ENCODE measurements around the gene TXNL4A.
A peak's percentile ranks its signal among the peaks of the same experiment; 100 is the strongest.
"Not testable (repeated sequence)": the region's sequence is repeated elsewhere in the genome, so short reads cannot be mapped to it uniquely, and the experiment has no call there.

Gene TXNL4A

DNA sequence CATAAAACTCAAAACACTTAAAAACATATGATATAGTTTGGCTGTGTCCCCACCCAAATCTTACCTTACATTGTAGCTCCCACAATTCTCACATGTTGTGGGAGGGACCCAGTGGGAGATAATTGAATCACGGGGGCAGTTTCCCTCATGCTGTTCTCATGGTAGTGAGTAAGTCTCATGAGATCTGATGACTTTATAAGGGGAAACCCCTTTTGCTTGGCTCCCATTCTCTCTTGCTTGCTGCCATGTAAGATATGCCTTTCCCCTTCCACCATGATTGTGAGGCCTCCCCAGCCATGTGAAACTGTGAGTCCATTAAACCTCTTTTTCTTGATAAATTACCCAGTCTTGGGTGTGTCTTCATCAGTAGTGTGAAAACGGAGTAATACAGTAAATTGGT is 11.3 kb upstream of the TXNL4A start:
- DNase-seq (ENCODE audit: low read depth in 2 of 2) = not testable (repeated sequence)

DNA sequence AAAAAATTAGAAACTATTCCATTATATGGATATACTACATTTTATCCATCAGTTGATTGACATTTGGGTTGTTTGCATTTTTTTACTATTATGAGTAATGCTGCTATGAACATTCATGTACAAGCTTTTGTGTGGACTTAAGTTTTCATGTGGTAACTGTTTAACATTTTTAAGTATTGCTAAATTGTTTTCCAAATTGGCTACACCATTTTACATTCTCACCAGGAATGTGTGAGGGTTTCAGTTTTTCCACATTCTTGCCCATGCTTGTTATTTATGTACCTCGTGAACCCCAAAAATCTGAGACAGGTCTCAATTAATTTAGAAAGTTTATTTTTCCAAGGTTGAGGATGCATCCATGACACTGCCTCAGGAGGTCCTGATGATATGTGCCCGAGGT is 3.1 kb upstream of the TXNL4A start:
- no peak for DNase-seq (ENCODE audit: low read depth in 2 of 2)

DNA sequence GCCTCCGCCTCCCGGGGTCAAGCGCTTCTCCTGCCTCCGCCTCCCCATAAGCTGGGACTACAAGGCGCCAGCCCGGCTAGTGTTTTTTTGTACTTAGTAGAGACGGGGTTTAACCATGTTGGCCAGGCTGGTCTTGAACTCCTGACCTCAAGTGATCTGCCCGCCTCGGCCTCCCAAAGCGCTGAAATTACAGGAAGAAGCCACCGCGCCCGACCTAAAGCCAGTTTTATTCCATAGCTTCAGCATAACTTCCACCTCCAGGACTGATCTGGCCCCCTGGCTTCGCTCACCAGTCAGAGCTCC is 783 bp upstream of the TXNL4A start:
- DNase-seq (ENCODE audit: low read depth in 2 of 2) = no peak

DNA sequence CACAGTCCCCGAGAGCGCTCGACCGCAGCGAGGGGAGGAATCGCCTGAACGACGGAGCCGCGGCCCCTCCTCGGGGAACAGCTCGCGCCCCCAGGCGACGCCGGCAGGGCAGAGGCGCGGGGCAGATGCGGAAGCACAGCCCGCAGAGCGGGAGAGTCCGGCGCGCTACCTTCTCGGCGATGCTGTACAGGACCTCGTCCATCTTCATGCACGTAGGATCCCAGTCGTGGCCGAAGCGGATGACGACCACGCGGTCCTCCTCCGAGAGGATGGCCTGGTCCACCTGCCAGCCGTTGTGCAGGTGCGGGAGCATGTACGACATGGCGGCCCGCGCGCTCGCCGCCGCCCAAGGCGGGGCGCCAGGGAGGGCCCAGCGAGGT is 302 bp downstream of the TXNL4A start:
- peak; percentile 34 to 35 for DNase-seq (ENCODE audit: low read depth in 2 of 2)

DNA sequence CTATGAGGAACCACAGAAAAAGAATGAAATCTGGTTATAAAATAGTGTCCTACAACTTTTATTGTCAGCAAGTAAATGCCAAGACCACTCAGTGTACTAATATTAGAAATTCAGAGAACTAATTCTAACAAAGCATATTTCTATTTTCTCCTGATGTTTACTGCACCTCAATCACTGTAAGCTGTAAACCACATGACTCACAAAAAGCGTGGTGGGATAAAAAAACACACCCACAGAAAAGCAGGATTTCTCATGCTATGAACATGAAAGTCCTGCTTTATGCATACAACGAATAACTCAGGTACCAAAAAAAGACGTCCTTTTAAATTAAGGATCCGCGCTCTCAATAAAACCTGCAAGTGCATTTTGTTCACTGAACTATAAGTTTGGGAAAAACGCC is 797 bp downstream of the TXNL4A start:
- no peak for DNase-seq (ENCODE audit: low read depth in 2 of 2)

DNA sequence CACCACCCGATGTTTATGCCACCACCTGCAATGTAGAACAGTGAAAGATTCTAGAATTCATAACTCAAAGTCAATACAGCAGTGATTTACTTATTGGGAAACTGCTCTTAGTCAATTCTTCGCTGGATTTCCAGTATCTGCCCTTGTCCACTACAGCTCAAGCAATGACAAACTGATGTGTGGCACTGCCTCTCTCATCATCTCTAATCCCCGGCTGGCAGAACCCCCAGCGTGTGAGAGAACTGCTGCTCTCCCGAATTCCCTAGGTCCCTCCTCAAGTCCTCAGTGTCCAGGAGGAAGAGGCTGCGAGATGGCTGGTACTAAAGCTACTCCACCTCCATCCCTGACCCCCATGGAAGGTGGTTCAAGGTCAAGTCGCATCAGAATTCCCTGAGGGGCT is 1.6 kb downstream of the TXNL4A start:
- no peak for DNase-seq (ENCODE audit: low read depth in 2 of 2)

DNA sequence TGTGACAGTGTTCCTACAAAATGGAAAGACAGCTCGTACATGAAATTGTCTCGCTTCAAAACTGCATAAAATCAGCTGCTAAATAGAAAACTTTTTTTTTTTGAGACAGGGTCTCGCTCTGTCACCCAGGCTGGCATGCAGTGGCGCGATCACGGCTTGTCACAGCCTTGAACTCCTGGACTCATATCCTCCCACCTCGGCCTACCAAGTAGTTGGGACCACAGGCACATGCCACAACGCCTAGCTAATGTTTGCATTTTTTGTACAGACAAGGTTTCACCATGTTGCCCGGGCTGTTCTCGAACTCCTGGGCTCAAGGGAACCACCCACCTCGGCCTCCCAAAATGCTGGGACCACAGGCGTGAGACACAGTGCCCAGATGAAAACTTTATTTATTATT is 3.2 kb downstream of the TXNL4A start:
- DNase-seq (ENCODE audit: low read depth in 2 of 2) = no peak

DNA sequence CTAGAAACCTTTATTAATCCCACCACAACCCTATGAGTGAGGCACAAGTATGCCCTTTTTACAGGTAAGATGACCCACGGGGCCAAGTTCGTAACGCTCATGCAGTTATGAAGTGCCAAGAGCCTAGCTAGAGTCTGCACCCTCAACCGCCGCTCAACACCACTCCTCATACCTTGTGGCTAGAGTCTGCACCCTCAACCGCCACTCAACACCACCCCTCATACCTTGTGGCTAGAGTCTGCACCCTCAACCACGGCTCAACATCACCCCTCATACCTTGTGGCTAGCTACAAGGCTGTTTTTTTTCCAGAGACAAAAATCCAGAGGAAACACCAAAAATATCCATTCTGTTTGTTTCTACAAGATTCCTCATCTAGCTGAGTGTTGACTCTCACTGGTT is 4.6 kb downstream of the TXNL4A start:
- DNase-seq (ENCODE audit: low read depth in 2 of 2) = no peak

DNA sequence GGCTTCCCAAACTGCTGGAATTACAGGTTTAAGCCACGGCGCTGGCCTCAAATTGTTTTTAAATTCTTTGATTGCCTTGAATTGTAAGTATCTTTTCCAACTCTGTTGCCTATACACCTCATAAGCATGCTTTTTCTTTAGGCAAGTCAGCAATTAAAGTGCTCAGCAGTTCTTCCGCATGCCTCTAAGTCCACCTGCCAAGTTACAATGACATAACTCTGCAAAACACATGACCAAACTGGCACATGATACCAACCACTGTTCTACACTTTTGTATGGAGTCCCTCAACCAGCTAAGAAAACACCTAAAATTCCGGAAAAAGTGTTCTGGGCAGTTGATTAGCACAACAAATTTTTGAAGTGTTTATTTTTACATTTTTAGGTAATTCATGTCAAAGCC is 5.1 kb downstream of the TXNL4A start:
- DNase-seq (ENCODE audit: low read depth in 2 of 2) = no peak

DNA sequence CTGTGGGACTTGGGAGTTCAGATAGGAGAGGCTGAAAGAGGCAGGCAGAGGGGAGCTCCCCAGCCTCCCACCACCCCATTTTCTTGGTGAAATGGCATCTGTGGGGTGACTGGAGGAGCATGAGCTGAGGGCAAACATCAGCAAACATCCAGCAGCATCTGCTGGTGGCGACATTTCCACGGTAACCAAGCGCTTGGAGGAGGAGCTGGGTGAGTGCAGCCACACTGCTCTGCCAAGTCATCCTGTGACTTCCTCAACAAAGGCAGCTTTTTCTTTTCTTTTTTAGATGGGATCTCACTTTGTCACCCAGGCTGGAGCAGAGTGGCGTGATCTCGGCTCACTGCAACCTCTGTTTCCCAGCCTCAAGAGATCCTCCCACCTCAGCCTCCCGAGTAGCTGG is 5.6 kb downstream of the TXNL4A start:
- no peak for DNase-seq (ENCODE audit: low read depth in 2 of 2)

DNA sequence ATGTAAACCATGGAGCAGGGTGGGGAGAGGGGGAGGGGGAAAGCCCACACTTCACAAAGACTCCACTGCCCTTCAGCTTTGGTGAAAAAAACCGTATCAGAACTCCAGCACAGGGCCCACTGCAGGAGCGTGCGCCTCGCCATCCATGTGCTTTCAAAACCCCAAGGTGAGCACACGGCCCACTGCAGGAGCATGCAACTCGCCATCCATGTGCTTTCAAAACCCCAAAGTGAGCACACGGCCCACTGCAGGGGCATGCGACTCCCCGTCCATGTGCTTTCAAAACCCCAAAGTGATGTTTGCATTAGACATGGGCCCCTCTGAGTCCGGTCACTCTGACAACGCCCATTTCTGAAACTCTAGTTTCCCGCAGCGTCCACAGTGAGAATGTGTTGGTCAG is 7.8 kb downstream of the TXNL4A start:
- no peak for DNase-seq (ENCODE audit: low read depth in 2 of 2)

DNA sequence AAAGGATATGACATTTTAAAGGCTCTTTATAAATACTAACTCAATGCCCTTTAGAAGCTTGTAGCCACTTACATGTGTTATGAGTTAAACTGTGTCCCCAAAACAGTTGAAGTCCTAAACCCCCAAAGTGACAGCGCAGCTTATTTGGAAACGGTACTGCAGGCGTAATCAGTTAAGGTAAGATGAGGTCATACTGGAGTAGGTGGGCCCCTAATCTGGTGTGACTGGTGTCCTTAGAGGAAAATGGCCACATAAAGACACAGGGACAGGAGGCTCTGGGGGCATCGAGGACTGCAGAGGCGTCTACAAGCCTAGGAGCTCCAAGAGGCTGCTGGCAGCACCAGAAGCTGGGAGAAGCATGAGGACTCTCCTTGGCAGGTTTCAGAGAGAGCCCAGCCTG is 8.5 kb downstream of the TXNL4A start:
- DNase-seq (ENCODE audit: low read depth in 2 of 2) = no peak

DNA sequence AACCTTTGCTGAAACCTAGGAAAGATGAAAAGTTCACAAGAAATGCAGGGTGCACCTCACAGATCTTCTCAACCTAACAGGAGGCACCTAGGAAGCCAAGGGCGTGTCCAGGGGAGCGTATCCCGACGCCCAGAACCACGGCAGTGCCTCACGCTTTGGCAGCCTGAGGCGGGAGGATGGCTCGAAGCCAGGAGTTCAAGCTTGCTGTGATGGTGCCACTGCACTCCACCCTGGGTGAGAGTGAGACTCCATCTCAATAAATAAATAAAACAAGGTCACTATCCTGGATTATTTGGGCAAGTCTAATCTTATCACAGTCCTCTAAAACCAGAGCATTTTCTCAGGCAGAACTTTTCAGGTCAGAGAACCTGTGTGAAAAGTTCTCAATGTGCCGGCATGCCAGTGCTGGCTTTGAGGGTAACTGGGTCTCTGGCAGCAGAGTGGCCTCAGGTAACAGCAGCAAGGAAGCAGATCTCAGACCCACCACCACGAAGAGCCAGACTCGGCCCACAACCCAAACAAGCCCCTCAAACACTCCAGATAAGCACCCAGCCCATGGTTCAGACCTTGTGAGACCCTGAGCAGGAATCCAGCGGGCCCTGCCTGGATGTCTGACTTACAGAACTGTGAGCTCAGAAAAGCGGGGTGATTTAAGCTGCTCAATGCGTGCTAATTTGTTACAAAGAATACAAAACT is 12.2 kb downstream of the TXNL4A start:
- DNase-seq (ENCODE audit: low read depth in 2 of 2) = no peak

DNA sequence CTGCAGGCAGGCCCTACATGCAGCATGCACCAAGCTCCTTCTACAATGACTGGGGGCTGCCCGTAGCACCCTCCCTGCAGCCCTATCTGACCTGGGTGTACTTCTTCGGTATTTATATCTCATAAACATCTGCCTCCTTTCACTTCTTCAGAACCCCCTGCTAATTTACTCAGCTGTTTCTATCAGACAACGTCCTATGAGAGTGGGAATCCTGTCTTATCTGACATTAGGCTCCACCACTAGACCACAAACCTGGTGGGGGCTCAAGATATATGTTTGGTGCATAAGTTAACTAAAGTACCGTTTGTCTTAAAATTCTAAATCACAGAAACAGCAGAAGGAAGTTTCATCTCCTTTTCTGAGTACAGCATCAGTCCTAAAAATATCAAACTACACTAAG is 13.3 kb downstream of the TXNL4A start:
- no peak for DNase-seq (ENCODE audit: low read depth in 2 of 2)

DNA sequence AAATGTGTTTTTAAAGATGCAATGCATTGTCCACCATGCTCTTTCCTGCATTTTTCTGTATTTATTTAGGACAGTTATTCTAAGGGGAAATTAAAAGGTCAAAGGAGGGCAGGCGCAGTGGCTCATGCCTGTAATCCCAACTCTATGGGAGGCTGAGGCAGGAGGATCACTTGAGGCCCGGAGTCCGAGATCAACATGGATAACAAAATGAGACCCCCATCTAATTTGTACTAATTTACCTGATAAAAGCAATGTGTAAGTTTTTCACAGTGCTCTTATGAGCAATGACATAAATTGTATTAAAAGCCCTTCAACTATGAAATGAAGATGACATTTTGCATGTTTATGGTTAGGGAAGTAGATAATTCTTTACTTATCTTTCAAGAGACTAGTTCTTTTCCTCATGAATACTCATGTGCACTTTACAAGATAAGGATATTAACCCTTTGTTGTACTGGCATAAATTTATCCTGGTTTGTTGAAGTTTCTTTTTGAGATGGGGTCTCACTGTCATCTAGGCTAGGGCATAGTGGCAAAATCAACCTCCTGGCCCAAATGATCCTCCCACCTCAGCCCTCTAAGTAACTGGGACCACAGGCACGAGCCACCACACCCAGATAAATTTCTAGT is 14.2 kb downstream of the TXNL4A start:
- DNase-seq (ENCODE audit: low read depth in 2 of 2) = no peak

DNA sequence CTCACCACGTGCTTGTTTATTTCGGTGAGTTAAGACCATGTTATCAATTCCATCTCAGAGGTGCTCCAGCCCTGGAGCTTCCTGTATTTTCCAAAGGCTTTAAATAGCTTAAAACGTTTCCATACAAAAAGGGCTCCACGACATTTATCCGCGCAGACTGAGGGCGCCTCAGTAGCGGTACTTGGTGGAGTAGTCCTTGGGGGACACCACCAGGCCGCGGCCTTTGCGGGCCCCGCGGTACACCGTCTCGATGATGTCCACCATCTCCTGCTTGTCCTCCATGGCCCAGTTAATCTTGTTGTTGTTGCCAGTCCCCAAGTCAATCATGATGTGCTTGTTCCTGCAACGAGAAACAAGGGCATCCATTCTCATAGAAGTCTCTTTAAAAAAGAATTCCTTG is 14.8 kb downstream of the TXNL4A start:
- no peak for DNase-seq (ENCODE audit: low read depth in 2 of 2)

DNA sequence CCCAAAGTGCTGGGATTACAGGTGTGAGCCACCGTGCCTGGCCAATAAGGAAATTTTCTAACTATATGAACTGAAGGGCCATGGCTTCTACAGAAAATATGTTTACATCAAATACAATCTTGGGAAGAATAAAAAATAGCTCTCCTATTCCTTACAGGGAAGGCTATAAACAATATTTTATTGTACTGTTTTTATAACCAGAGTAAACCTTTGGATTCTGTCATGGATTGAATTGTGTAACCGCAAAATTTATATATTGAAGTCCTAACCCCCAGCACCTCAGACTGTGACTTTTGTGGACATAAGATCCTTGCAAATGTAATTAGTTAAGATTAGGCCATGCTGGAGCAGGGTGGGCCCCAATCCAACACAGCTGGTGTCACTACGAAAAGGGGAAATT is 15.6 kb downstream of the TXNL4A start:
- no peak for DNase-seq (ENCODE audit: low read depth in 2 of 2)

DNA sequence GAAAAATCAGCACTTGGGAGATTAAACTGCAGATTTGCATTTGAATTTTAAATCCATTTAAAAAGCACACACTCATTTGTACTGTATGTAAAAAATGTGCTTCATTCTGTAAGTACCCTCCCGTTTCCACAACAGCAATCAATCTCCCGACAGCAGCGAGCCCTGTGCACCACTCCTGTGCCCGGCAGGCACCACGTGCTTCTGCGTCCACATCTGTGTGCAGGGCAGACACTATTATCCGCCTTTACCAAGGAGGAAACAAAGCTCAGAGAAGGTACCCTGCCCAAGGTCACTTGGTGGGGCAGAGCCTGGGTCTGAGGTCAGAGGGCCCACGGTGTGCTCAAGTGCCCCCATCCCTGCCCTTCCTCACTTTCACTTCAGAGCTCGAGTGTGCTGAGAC is 16.4 kb downstream of the TXNL4A start:
- no peak for DNase-seq (ENCODE audit: low read depth in 2 of 2)

DNA sequence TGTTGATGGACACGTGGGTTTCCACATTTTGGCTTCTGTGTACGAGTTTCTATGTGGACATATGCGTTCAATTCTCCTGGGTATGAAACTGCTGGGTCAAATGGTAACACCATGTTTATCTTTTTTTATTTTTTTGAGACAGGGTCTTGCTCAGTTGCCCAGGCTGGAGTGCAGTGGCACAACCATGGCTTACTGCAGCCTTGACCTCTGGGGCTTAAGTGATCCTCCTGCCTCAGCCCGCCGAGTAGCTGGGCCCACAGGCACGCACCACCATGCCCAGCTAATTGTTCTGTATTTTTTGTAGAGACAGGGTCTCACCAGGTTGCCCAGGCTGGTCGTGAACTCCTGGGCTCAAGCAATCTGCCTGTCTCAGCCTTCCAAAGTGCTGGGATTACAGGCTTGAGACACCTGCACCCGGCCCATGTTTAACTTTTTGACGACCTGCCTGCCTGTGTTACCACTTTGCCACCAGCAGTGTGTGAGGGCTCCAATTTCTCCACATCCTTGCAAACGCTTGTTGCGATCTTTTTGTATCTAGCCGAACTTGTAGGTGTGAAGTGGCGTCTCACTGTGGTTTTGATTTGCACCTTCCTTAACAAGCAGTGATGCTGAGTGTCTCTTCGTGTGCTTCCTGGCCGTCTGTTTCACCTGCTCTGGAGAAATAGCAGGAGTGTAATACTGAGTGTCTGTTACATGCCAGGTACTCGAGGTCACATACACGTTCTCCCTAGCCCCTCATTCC is 17.0 kb downstream of the TXNL4A start:
- DNase-seq (ENCODE audit: low read depth in 2 of 2) = no peak

DNA sequence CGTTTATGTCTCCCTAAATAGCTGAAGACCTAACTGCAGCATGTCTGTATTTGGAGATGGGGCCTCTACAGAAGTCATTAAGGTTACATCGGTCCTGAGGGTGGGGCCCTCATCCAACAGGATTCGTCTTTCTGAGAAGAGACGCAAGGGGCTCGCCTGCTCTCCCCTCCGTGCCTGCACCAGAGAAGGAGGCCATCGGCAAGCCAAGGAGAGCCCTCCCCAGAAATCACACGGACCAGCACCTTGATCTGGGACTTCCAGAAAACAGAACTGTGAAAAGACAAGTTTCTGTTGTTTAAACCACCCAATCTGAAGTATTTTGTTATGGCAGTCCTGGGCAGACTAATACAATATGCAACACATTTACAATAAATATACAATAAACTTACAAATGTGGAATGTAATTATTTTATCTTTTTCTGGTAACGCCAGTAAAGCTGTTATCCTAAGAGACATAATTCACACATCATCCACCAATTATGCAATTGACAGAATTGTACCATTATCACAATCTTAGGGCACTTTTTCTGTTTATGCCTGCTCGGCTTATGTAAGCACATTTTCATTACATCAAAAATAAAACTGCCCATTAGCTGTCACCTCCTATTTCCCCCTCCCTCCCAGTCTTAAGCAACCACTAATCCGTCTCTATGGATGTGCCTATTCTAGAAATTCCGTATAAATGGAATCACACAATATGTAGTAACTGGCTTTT is 17.8 kb downstream of the TXNL4A start:
- no peak for DNase-seq (ENCODE audit: low read depth in 2 of 2)

DNA sequence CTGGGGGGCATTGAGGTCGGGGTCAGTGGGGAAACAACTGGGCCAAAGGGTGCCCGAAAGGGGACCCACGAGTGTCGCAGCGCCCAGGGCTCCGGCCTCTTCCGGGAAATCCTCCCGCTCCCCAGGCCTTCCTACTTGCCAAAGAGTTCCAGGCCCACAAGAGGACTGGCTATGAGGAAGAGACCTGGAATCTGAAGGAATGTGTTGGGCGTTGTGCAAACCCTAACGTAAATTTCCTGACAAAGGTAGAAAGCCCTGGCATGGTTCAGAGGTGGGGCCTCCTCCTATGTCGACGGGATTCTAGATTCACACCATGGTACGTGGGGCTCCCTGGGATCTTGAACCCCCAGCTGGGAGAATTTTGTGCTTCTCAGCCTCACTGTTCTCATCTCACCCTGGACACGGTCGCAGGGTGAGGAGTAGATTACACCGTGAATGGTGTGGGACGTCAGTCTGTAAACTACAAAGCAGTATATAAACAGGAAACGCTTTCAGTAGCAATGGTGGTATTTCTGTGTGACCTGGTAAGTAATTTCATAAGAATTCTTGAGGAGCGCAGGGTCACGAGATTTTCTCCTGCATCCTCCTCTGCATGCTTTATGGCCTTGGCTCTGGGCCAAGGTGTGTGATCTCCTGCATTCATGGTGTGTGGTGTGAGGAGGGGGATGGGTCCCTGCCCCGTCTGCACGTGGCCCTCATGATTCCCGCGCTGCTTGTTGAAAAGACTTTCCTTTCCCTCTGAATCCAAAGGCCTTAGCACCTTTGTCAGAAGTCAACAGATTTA is 23.1 kb downstream of the TXNL4A start:
- DNase-seq (ENCODE audit: low read depth in 2 of 2) = no peak
